Measurements from ENCODE around the gene SEPTIN2.
"Not testable (repeated sequence)": the region's sequence is repeated elsewhere in the genome, so short reads cannot be mapped to it uniquely, and the experiment has no call there.

Gene SEPTIN2

GRCh38 chr2:241315879-241316631 is at the start of gene SEPTIN2:
SEPTIN2 (plus strand) TSS chr2:241315925; CDS start chr2:241324233, 8,308 bp downstream.
- DNase-seq (ENCODE audit: extremely low read depth in 1 of 2, low read depth in 1 of 2): peak; percentile 30 to 66

GRCh38 chr2:241267249-241268067 is 48.3 kb upstream of the SEPTIN2 start:
- no peak for DNase-seq (ENCODE audit: extremely low read depth in 1 of 2, low read depth in 1 of 2)

- no peak for DNase-seq (ENCODE audit: extremely low read depth in 1 of 2, low read depth in 1 of 2)
Measured at GRCh38 chr2:241268306-241268705, 47.4 kb upstream of the SEPTIN2 start.

GRCh38 chr2:241268716-241269445 is 46.8 kb upstream of the SEPTIN2 start:
- no peak for DNase-seq (ENCODE audit: extremely low read depth in 1 of 2, low read depth in 1 of 2)

- DNase-seq (ENCODE audit: extremely low read depth in 1 of 2, low read depth in 1 of 2): no peak
Measured at GRCh38 chr2:241269707-241270520, 45.8 kb upstream of the SEPTIN2 start.

- no peak for DNase-seq (ENCODE audit: extremely low read depth in 1 of 2, low read depth in 1 of 2)
Measured at GRCh38 chr2:241270531-241270930, 45.2 kb upstream of the SEPTIN2 start.

- DNase-seq (ENCODE audit: extremely low read depth in 1 of 2, low read depth in 1 of 2): peak in 1 of 2 donors; percentile 34
Measured at GRCh38 chr2:241271706-241272302, 43.9 kb upstream of the SEPTIN2 start.

GRCh38 chr2:241272303-241273209 is 43.2 kb upstream of the SEPTIN2 start:
- DNase-seq (ENCODE audit: extremely low read depth in 1 of 2, low read depth in 1 of 2): peak; percentile 12 to 27

- DNase-seq (ENCODE audit: extremely low read depth in 1 of 2, low read depth in 1 of 2): no peak
Measured at GRCh38 chr2:241273210-241274020, 42.3 kb upstream of the SEPTIN2 start.

- DNase-seq (ENCODE audit: extremely low read depth in 1 of 2, low read depth in 1 of 2): no peak
Measured at GRCh38 chr2:241274127-241274526, 41.6 kb upstream of the SEPTIN2 start.

GRCh38 chr2:241275504-241275903 is 40.2 kb upstream of the SEPTIN2 start:
- DNase-seq (ENCODE audit: extremely low read depth in 1 of 2, low read depth in 1 of 2): no peak

- DNase-seq (ENCODE audit: extremely low read depth in 1 of 2, low read depth in 1 of 2): no peak
Measured at GRCh38 chr2:241275910-241276309, 39.8 kb upstream of the SEPTIN2 start.

- DNase-seq (ENCODE audit: extremely low read depth in 1 of 2, low read depth in 1 of 2): not testable (repeated sequence)
Measured at GRCh38 chr2:241278306-241278705, 37.4 kb upstream of the SEPTIN2 start.

- DNase-seq (ENCODE audit: extremely low read depth in 1 of 2, low read depth in 1 of 2): no peak
Measured at GRCh38 chr2:241279413-241279812, 36.3 kb upstream of the SEPTIN2 start.

GRCh38 chr2:241279828-241280227 is 35.9 kb upstream of the SEPTIN2 start:
- DNase-seq (ENCODE audit: extremely low read depth in 1 of 2, low read depth in 1 of 2): no peak

GRCh38 chr2:241280291-241280690 is 35.4 kb upstream of the SEPTIN2 start:
- no peak for DNase-seq (ENCODE audit: extremely low read depth in 1 of 2, low read depth in 1 of 2)

GRCh38 chr2:241282555-241282954 is 33.2 kb upstream of the SEPTIN2 start:
- DNase-seq (ENCODE audit: extremely low read depth in 1 of 2, low read depth in 1 of 2): no peak

- no peak for DNase-seq (ENCODE audit: extremely low read depth in 1 of 2, low read depth in 1 of 2)
Measured at GRCh38 chr2:241285596-241285995, 30.1 kb upstream of the SEPTIN2 start.

Data from activated CD8-positive, alpha-beta memory T cell treated with anti-CD3 and anti-CD28 coated beads for 1 hour (primary cell).